ENCODE results near the gene CSH2.

The CSH2 gene

GRCh38 chr17:63827002-63827800 lies 46.3 kb downstream of the CSH2 start, which contains the start of the genes FTSJ3 and PSMC5:
TSS of gene FTSJ3 (minus strand) at chr17:63827663. CDS start at chr17:63826902, 761 bp downstream.
TSS of gene PSMC5 (plus strand) at chr17:63827431. CDS start at chr17:63827491, 60 bp downstream.
- TF ChIP-seq, protein P1, sequence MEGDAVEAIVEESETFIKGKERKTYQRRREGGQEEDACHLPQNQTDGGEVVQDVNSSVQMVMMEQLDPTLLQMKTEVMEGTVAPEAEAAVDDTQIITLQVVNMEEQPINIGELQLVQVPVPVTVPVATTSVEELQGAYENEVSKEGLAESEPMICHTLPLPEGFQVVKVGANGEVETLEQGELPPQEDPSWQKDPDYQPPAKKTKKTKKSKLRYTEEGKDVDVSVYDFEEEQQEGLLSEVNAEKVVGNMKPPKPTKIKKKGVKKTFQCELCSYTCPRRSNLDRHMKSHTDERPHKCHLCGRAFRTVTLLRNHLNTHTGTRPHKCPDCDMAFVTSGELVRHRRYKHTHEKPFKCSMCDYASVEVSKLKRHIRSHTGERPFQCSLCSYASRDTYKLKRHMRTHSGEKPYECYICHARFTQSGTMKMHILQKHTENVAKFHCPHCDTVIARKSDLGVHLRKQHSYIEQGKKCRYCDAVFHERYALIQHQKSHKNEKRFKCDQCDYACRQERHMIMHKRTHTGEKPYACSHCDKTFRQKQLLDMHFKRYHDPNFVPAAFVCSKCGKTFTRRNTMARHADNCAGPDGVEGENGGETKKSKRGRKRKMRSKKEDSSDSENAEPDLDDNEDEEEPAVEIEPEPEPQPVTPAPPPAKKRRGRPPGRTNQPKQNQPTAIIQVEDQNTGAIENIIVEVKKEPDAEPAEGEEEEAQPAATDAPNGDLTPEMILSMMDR (IDR thresholded peaks at IDR 0.05; ENCODE audit: control insufficient read depth, extremely low read depth, insufficient read depth), result peak; percentile 73
- DNase-seq (ENCODE audit: low read depth), result peak; percentile 90
- H3K4me3 ChIP-seq (ENCODE audit: low read depth, low read length), result peak within 1 kb of the TSS; percentile 68

DNA sequence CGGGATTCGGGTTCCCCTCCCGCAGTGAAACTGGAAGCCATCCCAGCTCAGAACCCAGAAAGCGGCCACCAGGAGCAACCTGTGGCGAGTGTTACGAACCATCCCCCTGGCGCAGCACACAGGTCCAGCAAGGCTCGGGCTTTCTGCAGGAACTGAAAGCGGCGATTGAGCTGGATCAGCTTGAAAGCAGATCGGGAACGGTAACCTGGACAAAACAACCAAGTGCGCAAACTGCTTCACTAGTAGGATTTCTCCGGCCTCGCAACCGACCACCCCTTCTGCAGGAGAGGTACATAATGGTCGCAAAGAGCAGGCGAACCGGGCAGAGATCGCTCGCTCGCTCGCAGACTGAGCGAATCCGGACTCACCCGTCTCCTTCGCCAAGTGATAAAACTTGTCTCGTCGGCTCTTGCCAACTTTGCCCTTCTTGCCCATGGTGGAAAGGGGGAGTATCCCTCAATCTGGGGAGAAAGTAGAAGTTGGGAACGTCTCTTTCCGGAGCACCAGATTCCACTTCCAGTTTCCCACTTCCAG lies 46.9 kb downstream of the CSH2 start:
- H3K4me3 ChIP-seq (ENCODE audit: low read depth, low read length), result peak overlapping the region; percentile 68
- TF ChIP-seq, protein P1 (IDR thresholded peaks at IDR 0.05; ENCODE audit: control insufficient read depth, extremely low read depth, insufficient read depth), result no peak
- no peak for DNase-seq (ENCODE audit: low read depth)

DNA sequence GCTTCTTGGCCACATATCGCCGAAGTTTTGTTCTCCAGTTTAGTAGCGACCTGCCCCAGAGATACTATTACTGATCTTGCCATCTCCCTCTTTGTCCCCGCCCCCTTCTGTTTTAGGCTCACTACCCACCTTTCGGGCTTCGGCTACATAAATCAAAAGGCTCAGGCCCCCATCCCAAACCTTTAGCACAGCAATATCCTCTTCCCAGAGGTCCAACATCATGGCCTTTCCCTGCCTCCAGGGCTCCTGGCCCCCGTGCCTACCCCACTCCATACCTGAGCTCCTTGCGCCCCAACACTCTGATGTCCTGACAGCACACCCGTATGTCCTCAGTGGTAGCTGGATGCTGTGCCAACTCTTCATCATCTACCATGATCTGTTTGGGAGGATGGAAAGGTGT lies 49.1 kb downstream of the CSH2 start:
- TF ChIP-seq, protein P1 (IDR thresholded peaks at IDR 0.05; ENCODE audit: control insufficient read depth, extremely low read depth, insufficient read depth), result no peak
- no peak overlapping the region for H3K4me3 ChIP-seq (ENCODE audit: low read depth, low read length)
- DNase-seq (ENCODE audit: low read depth), result no peak

- DNase-seq (ENCODE audit: low read depth), result no peak
- TF ChIP-seq, protein P1 (IDR thresholded peaks at IDR 0.05; ENCODE audit: control insufficient read depth, extremely low read depth, insufficient read depth), result no peak
These were observed 49.7 kb downstream of the CSH2 start for GRCh38 chr17:63823659-63824331.

GRCh38 chr17:63822537-63822936 lies 50.9 kb downstream of the CSH2 start:
- H3K4me3 ChIP-seq (ENCODE audit: low read depth, low read length), result no peak overlapping the region
- TF ChIP-seq, protein P1 (IDR thresholded peaks at IDR 0.05; ENCODE audit: control insufficient read depth, extremely low read depth, insufficient read depth), result no peak
- no peak for DNase-seq (ENCODE audit: low read depth)

More at GRCh38 chr17:63823659-63824331, 49.7 kb downstream of the CSH2 start:
- no peak overlapping the region for H3K4me3 ChIP-seq (ENCODE audit: low read depth, low read length)

All from LNCaP clone FGC (cell line).